Neural progenitor cell (in vitro differentiated cells): ENCODE results near the gene FAM110D.
A peak's percentile ranks its signal among the peaks of the same experiment; 100 is the strongest.

ENCODE experiments used
- CTCF ChIP-seq: fragments of 200-600 bp; sonication (generic); IDR thresholded peaks from 2 replicates; pipeline ENCODE4 v1.5.1; 2017; ENCODE audit warnings: antibody characterized with exemption, mild to moderate bottlenecking
- EZH2 ChIP-seq: fragments of 200-600 bp; sonication (generic); IDR thresholded peaks from 2 replicates; pipeline ENCODE4 v1.6.1; 2017; ENCODE audit warnings: antibody characterized with exemption, mild to moderate bottlenecking, moderate library complexity

DNA sequence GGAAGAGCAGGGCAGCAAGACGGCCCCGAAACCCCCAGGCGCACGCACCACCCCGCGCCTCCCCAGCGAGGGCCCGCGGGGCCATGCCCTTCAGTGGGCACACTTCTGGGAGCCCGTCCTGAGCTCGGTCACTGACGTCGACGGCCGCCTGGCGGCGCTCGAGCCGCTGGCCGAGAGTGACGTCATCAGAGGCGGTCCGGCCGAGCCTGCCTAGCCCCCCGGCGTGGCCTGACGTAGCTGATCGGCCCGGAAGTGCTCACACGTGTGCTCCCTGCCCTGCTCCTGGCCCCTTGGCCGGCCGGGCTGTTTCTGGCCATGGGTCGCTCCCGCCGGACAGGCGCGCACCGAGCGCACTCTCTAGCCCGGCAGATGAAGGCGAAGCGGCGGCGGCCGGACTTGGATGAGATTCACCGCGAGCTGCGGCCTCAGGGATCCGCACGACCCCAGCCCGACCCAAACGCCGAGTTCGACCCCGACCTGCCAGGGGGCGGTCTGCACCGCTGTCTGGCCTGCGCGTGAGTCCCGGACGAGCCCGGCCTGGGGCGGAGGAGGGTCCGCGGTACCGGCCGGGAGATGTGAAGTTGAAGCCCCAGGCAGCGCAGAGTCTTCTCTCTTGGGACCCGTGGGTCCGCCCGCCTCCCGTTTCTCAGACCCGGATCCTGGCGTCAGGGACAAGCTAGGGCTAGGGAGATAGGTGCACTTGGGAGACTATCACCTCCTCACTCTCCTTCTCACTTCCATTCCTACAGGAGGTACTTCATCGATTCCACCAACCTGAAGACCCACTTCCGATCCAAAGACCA lies 11.0 kb downstream of the FAM110D start, which contains the start of gene ZNF593:
- TF ChIP-seq EZH2 (no peak), CTCF (peak; percentile 83)
